GM12891 (cell line): Measurements from ENCODE around the gene HECTD4.

Experiments
- POLR2A ChIP-seq: IDR thresholded peaks from 2 replicates; pipeline ENCODE4 v1.6.1; 2011; ENCODE audit warnings: low read depth, low read length, control low read depth
- POLR2AphosphoS5 ChIP-seq: IDR thresholded peaks from 2 replicates; pipeline ENCODE4 v1.6.1; 2011; ENCODE audit warnings: low read depth, low read length, control low read depth

DNA sequence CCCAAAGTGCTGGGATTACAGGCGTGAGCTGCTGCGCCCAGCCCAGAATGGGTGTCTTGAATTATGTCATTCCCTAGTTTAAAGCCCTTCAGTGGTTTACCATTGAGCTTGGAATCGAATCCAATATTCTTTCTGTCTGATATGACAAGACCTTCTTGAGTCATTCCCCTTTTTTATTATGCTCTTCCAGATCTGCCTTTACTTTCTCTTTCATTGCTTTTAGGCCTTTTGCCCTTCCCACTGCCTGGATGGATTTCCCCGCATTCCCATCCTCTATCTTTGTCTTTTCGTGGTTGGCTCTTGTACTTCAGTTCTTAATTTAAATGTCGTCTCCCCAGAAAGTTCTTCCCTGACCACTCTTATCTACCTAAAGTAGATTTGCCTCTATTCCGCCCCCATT is 255.3 kb downstream of the HECTD4 start:
- TF ChIP-seq POLR2AphosphoS5 (no peak), POLR2A (no peak)
